GM23338 (cell line): ENCODE results near the gene SELENOS.

Experiments
- POLR2AphosphoS5 ChIP-seq: IDR thresholded peaks from 2 replicates; pipeline ENCODE4 v1.6.1; 2016; ENCODE audit warnings: antibody characterized with exemption, low read depth
- TF ChIP-seq, protein P1 (sequence below), 2 experiments: fragments of 200-600 bp in 1 of 2; sonication (generic) in 1 of 2; conservative IDR thresholded peaks; 2 replicates each; pipeline versions ENCODE4 v1.5.1 to v1.6.1; 2016 to 2017; ENCODE audit warnings: antibody characterized with exemption in 2 of 2, low read depth in 2 of 2, mild to moderate bottlenecking in 2 of 2, moderate library complexity in 1 of 2

DNA sequence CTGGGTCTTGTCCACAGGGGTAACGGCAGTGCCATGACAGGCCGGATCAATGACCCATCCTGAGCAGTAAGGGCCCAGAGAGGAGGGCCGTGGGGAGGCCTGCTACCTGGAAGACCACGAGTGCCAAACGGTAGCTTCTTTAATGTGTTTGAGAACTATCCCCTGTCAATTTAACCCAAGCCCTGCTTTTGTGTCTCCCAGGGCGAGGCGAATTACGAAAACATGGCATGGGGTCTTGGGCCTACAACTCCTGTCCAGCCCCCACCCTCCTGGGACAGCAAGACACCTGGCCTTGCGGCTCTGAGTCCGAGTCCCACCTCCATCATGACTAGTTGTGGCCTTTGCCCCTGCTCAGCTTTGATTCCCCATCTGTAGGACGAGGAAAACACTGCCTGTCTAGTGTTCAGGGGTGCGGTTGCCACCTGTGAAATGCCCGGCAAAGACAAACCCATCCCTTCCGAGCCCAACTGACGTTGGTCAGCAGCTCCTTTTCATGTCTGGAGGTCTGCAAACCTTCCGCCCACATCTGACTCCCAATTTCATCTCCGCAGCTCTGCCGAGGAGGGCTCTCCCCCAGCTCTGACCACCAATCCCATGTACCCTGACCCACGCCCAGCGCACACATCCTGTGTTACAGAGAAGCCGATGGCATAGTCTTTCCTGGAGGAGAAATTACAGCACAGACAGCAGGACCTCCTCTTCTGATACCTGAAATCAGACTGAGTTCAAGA is 46.7 kb upstream of the SELENOS start:
- TF ChIP-seq, protein P1, sequence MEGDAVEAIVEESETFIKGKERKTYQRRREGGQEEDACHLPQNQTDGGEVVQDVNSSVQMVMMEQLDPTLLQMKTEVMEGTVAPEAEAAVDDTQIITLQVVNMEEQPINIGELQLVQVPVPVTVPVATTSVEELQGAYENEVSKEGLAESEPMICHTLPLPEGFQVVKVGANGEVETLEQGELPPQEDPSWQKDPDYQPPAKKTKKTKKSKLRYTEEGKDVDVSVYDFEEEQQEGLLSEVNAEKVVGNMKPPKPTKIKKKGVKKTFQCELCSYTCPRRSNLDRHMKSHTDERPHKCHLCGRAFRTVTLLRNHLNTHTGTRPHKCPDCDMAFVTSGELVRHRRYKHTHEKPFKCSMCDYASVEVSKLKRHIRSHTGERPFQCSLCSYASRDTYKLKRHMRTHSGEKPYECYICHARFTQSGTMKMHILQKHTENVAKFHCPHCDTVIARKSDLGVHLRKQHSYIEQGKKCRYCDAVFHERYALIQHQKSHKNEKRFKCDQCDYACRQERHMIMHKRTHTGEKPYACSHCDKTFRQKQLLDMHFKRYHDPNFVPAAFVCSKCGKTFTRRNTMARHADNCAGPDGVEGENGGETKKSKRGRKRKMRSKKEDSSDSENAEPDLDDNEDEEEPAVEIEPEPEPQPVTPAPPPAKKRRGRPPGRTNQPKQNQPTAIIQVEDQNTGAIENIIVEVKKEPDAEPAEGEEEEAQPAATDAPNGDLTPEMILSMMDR (conservative IDR thresholded peaks at IDR 0.05; ENCODE audit: low read depth in 2 of 2), result no peak
- no peak for TF ChIP-seq POLR2AphosphoS5
